ENCODE data around the gene PTPRJ.

Gene PTPRJ

GRCh38 chr11:47997063-47998053 is 17.0 kb downstream of the PTPRJ start:
- TF ChIP-seq CTCF (IDR thresholded peaks at IDR 0.05; ENCODE audit: poor library complexity, severe bottlenecking), result no peak
- Histone ChIP-seq H3K36me3 (ENCODE audit: low read depth) (no peaks in the 10 kb centered on the region), H3K9me3 (ENCODE audit: severe bottlenecking) (no peaks in the 10 kb centered on the region), H3K27me3 (ENCODE audit: insufficient read depth, poor library complexity, severe bottlenecking) (no peaks in the 10 kb centered on the region), H3K4me3 (ENCODE audit: severe bottlenecking) (no peak overlapping the region), H3K4me1 (ENCODE audit: insufficient read depth, poor library complexity, severe bottlenecking) (no peaks in the 10 kb centered on the region), H3K27ac (ENCODE audit: poor library complexity, severe bottlenecking) (no peak overlapping the region)
- ATAC-seq (ENCODE audit: low read depth) (no peak), DNase-seq (ENCODE audit: low spot score) (no peak)

GRCh38 chr11:47998345-47998732 is 18.0 kb downstream of the PTPRJ start:
- TF ChIP-seq CTCF (IDR thresholded peaks at IDR 0.05; ENCODE audit: poor library complexity, severe bottlenecking), result no peak

GRCh38 chr11:47998733-47999359 is 18.5 kb downstream of the PTPRJ start:
- DNase-seq (ENCODE audit: low spot score) (no peak), ATAC-seq (ENCODE audit: low read depth) (no peak)
- Histone ChIP-seq H3K27ac (ENCODE audit: poor library complexity, severe bottlenecking) (no peak overlapping the region), H3K4me3 (ENCODE audit: severe bottlenecking) (no peak overlapping the region), H3K27me3 (ENCODE audit: insufficient read depth, poor library complexity, severe bottlenecking) (no peaks in the 10 kb centered on the region), H3K4me1 (ENCODE audit: insufficient read depth, poor library complexity, severe bottlenecking) (no peaks in the 10 kb centered on the region), H3K9me3 (ENCODE audit: severe bottlenecking) (no peaks in the 10 kb centered on the region), H3K36me3 (ENCODE audit: low read depth) (no peaks in the 10 kb centered on the region)
- TF ChIP-seq CTCF (IDR thresholded peaks at IDR 0.05; ENCODE audit: poor library complexity, severe bottlenecking), result no peak

More at GRCh38 chr11:47998345-47998732, 18.0 kb downstream of the PTPRJ start:
- DNase-seq (ENCODE audit: low spot score), result no peak
- no peaks in the 10 kb centered on the region for H3K4me1 ChIP-seq (ENCODE audit: insufficient read depth, poor library complexity, severe bottlenecking)
- H3K36me3 ChIP-seq (ENCODE audit: low read depth), result no peaks in the 10 kb centered on the region
- no peak for ATAC-seq (ENCODE audit: low read depth)
- H3K4me3 ChIP-seq (ENCODE audit: severe bottlenecking), result no peak overlapping the region
- H3K27me3 ChIP-seq (ENCODE audit: insufficient read depth, poor library complexity, severe bottlenecking), result no peaks in the 10 kb centered on the region
- H3K9me3 ChIP-seq (ENCODE audit: severe bottlenecking), result no peaks in the 10 kb centered on the region
- H3K27ac ChIP-seq (ENCODE audit: poor library complexity, severe bottlenecking), result no peak overlapping the region

- DNase-seq (ENCODE audit: low spot score) (no peak), ATAC-seq (ENCODE audit: low read depth) (no peak)
- Histone ChIP-seq H3K36me3 (ENCODE audit: low read depth) (no peaks in the 10 kb centered on the region), H3K4me3 (ENCODE audit: severe bottlenecking) (no peak overlapping the region), H3K27ac (ENCODE audit: poor library complexity, severe bottlenecking) (no peak overlapping the region), H3K27me3 (ENCODE audit: insufficient read depth, poor library complexity, severe bottlenecking) (no peaks in the 10 kb centered on the region), H3K9me3 (ENCODE audit: severe bottlenecking) (no peaks in the 10 kb centered on the region), H3K4me1 (ENCODE audit: insufficient read depth, poor library complexity, severe bottlenecking) (no peaks in the 10 kb centered on the region)
- TF ChIP-seq CTCF (IDR thresholded peaks at IDR 0.05; ENCODE audit: poor library complexity, severe bottlenecking), result no peak
Measured at GRCh38 chr11:48000432-48000831, 20.1 kb downstream of the PTPRJ start.
